HEK293T (cell line): ENCODE results near the gene MYO5B.

Experiments used
- BHLHE40 ChIP-seq: fragments of 450-650 bp; IDR thresholded peaks from 2 replicates; pipeline ENCODE4 v1.6.1; 2016; ENCODE audit warnings: mild to moderate bottlenecking, moderate library complexity, borderline replicate concordance
- ELF4 ChIP-seq: fragments of 450-650 bp; IDR thresholded peaks from 2 replicates; pipeline ENCODE4 v1.6.1; 2017; ENCODE audit warnings: antibody characterized with exemption
- FOXA1 ChIP-seq: fragments of 450-650 bp; IDR thresholded peaks from 2 replicates; pipeline ENCODE4 v1.6.1; 2016; ENCODE audit warnings: mild to moderate bottlenecking
- FOXK2 ChIP-seq: fragments of 450-650 bp; IDR thresholded peaks from 2 replicates; pipeline ENCODE4 v1.6.1; 2016; ENCODE audit warnings: mild to moderate bottlenecking
- FOXM1 ChIP-seq: fragments of 450-650 bp; IDR thresholded peaks from 2 replicates; pipeline ENCODE4 v1.6.1; 2017; ENCODE audit warnings: mild to moderate bottlenecking, borderline replicate concordance
- SP1 ChIP-seq: fragments of 450-650 bp; IDR thresholded peaks from 2 replicates; pipeline ENCODE4 v1.6.1; 2017
- SUZ12 ChIP-seq: fragments of 450-650 bp; IDR thresholded peaks from 2 replicates; pipeline ENCODE4 v1.6.1; 2016; ENCODE audit warnings: mild to moderate bottlenecking
- ZNF384 ChIP-seq: fragments of 450-650 bp; IDR thresholded peaks from 2 replicates; pipeline ENCODE4 v1.6.1; 2016

DNA sequence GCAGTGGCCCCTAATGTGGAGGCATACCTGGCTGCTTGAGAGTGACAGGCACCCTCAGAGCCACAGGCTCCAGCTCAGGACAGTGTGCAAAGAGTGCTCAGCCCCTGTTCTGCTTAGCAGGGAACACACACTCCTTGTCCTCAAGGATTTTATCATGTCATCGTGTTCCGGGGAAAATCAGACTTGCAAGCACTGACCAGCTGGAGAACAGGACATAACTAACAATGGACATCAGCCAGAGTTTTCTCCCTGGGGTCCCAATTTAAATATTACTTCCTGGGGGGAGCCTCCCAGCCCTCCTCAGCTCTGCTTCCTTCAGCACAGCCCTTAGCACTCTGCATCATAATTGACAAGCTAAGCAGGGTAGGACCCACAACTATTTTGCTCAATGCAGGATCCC is 206.2 kb downstream of the MYO5B start:
- no peak for TF ChIP-seq FOXM1
- TF ChIP-seq SUZ12: no peak
- TF ChIP-seq ELF4: no peak
- no peak for TF ChIP-seq FOXA1
- TF ChIP-seq SP1: no peak
- TF ChIP-seq FOXK2: no peak
- no peak for TF ChIP-seq BHLHE40
- TF ChIP-seq ZNF384: no peak
